Activated CD8-positive, alpha-beta memory T cell treated with anti-CD3 and anti-CD28 coated beads for 36 hours (primary cell): ENCODE data around the gene CLRN2. TPM values are rescaled to one million over a fixed set of nuclear protein-coding genes. Genes with fewer than 3 reads are reported as not detected.
"Not testable (repeated sequence)": the region's sequence is repeated elsewhere in the genome, so short reads cannot be mapped to it uniquely, and the experiment has no call there.

Source experiments
- CTCF ChIA-PET: fragments of 350-600 bp; sonication (Branson Sonifier 250); formaldehyde crosslinking; loops from one replicate; lab custom pipeline; 2021; ENCODE audit warnings: antibody characterized with exemption; lab: Charles Lee
- POLR2A ChIA-PET: fragments of 350-600 bp; sonication (Branson Sonifier 250); formaldehyde crosslinking; loops from one replicate; lab custom pipeline; 2021; ENCODE audit warnings: antibody characterized with exemption; lab: Charles Lee
- total RNA-seq, 2 experiments: library from RNA; stranded (reverse); gene quantifications; one replicate each; pipeline ENCODE4 v1.2.3, GENCODE V29; 2021

The CLRN2 gene
- total RNA-seq, 2 experiments from 2014 or later = not detected

- POLR2A ChIA-PET = no interaction called here
Measured at GRCh38 chr4:17561195-17561909, 46.4 kb downstream of the CLRN2 start.

GRCh38 chr4:17562157-17562556 lies 47.2 kb downstream of the CLRN2 start:
- ChIA-PET CTCF (interaction anchor here (1.6 kb wide), 1 partner anchor 13 kb away, joined by 3 read pairs; no protein-coding TSS in a partner anchor), POLR2A (no interaction called here)

More at GRCh38 chr4:17561195-17561909, 46.4 kb downstream of the CLRN2 start:
- CTCF ChIA-PET = no interaction called here

GRCh38 chr4:17565846-17566245 lies 50.9 kb downstream of the CLRN2 start:
- ChIA-PET POLR2A (no interaction called here), CTCF (no interaction called here)

- CTCF ChIA-PET = no interaction called here
- POLR2A ChIA-PET = no interaction called here
Measured at GRCh38 chr4:17567271-17567670, 52.3 kb downstream of the CLRN2 start.

GRCh38 chr4:17574206-17574605 lies 59.2 kb downstream of the CLRN2 start:
- ChIA-PET CTCF (interaction anchor here (1.6 kb wide), 1 partner anchor 25 kb away, joined by 3 read pairs; no protein-coding TSS in a partner anchor), POLR2A (no interaction called here)

GRCh38 chr4:17575177-17575576 lies 60.2 kb downstream of the CLRN2 start:
- POLR2A ChIA-PET = not testable (repeated sequence)
- CTCF ChIA-PET = interaction anchor here (0.5 to 1.5 kb wide), 2 partner anchors 26 to 36 kb away, joined by 3 read pairs; no protein-coding TSS in a partner anchor

Other genes with a start within 250 kb of the CLRN2 start
- gene QDPR, start 3.1 kb upstream of the CLRN2 start, total RNA-seq = 10 to 100 TPM; 54.4 to 56.3 TPM
- gene LAP3, start 62.0 kb downstream of the CLRN2 start, total RNA-seq = 10 to 100 TPM; 91.0 to 94.8 TPM
- 10 to 100 TPM; 58.6 to 58.7 TPM for gene MED28, start 99.5 kb downstream of the CLRN2 start, total RNA-seq